ENCODE measurements around the gene HECTD4.
"Not testable (repeated sequence)": the region's sequence is repeated elsewhere in the genome, so short reads cannot be mapped to it uniquely, and the experiment has no call there.

The HECTD4 gene

GRCh38 chr12:112406519-112407488, 24.6 kb upstream of the HECTD4 start:
- Histone ChIP-seq H3K4me3 (ENCODE audit: low read length in 2 of 2) (no peak overlapping the region), H3K27ac (ENCODE audit: low read length) (no peak overlapping the region)

GRCh38 chr12:112401903-112402498, 19.8 kb upstream of the HECTD4 start:
- Histone ChIP-seq H3K27me3 (ENCODE audit: control insufficient read depth in 1 of 2, insufficient read depth in 2 of 2, low read length in 2 of 2) (no peaks in the 10 kb centered on the region), H3K4me3 (ENCODE audit: low read length in 2 of 2) (no peak overlapping the region), H3K9me3 (ENCODE audit: control insufficient read depth in 2 of 2, low read length in 2 of 2) (no peaks in the 10 kb centered on the region), H3K36me3 (ENCODE audit: control insufficient read depth in 2 of 2, insufficient read depth in 2 of 2, low read length in 2 of 2) (peaks cover 20 to 22% of the 10 kb centered on the region in 2 donors), H3K27ac (ENCODE audit: low read length) (no peak overlapping the region), H3K9ac (ENCODE audit: low read length in 2 of 2) (no peak overlapping the region), H3K4me1 (ENCODE audit: control insufficient read depth, insufficient read depth, low read length) (no peaks in the 10 kb centered on the region)

More at GRCh38 chr12:112406519-112407488, 24.6 kb upstream of the HECTD4 start:
- H3K9me3 ChIP-seq (ENCODE audit: control insufficient read depth in 2 of 2, low read length in 2 of 2): no peaks in the 10 kb centered on the region
- no peak overlapping the region for H3K9ac ChIP-seq (ENCODE audit: low read length in 2 of 2)
- H3K4me1 ChIP-seq (ENCODE audit: control insufficient read depth, insufficient read depth, low read length): peaks cover 8% of the 10 kb centered on the region
- no peaks in the 10 kb centered on the region for H3K27me3 ChIP-seq (ENCODE audit: control insufficient read depth in 1 of 2, insufficient read depth in 2 of 2, low read length in 2 of 2)
- peaks cover 31 to 33% of the 10 kb centered on the region in 2 donors for H3K36me3 ChIP-seq (ENCODE audit: control insufficient read depth in 2 of 2, insufficient read depth in 2 of 2, low read length in 2 of 2)

- peaks cover 13% of the 10 kb centered on the region in 2 donors for H3K36me3 ChIP-seq (ENCODE audit: control insufficient read depth in 2 of 2, insufficient read depth in 2 of 2, low read length in 2 of 2)
- H3K4me1 ChIP-seq (ENCODE audit: control insufficient read depth, insufficient read depth, low read length): no peaks in the 10 kb centered on the region
- H3K9ac ChIP-seq (ENCODE audit: low read length in 2 of 2): no peak overlapping the region
- no peaks in the 10 kb centered on the region for H3K9me3 ChIP-seq (ENCODE audit: control insufficient read depth in 2 of 2, low read length in 2 of 2)
- no peaks in the 10 kb centered on the region for H3K27me3 ChIP-seq (ENCODE audit: control insufficient read depth in 1 of 2, insufficient read depth in 2 of 2, low read length in 2 of 2)
- H3K4me3 ChIP-seq (ENCODE audit: low read length in 2 of 2): no peak overlapping the region
- H3K27ac ChIP-seq (ENCODE audit: low read length): no peak overlapping the region
Measured at GRCh38 chr12:112401054-112401453, 18.8 kb upstream of the HECTD4 start.

GRCh38 chr12:112393328-112393727, 11.1 kb upstream of the HECTD4 start:
- Histone ChIP-seq H3K27ac (ENCODE audit: low read length) (no peak overlapping the region), H3K27me3 (ENCODE audit: control insufficient read depth in 1 of 2, insufficient read depth in 2 of 2, low read length in 2 of 2) (no peaks in the 10 kb centered on the region)

GRCh38 chr12:112389922-112390654, 7.9 kb upstream of the HECTD4 start:
- H3K27me3 ChIP-seq (ENCODE audit: control insufficient read depth in 1 of 2, insufficient read depth in 2 of 2, low read length in 2 of 2); H3K36me3 ChIP-seq (ENCODE audit: control insufficient read depth in 2 of 2, insufficient read depth in 2 of 2, low read length in 2 of 2); H3K27ac ChIP-seq (ENCODE audit: low read length); H3K4me3 ChIP-seq (ENCODE audit: low read length in 2 of 2); H3K4me1 ChIP-seq (ENCODE audit: control insufficient read depth, insufficient read depth, low read length); H3K9ac ChIP-seq (ENCODE audit: low read length in 2 of 2); H3K9me3 ChIP-seq (ENCODE audit: control insufficient read depth in 2 of 2, low read length in 2 of 2): not testable (repeated sequence)

More at GRCh38 chr12:112393328-112393727, 11.1 kb upstream of the HECTD4 start:
- H3K4me1 ChIP-seq (ENCODE audit: control insufficient read depth, insufficient read depth, low read length): no peaks in the 10 kb centered on the region
- H3K4me3 ChIP-seq (ENCODE audit: low read length in 2 of 2): no peak overlapping the region
- no peak overlapping the region for H3K9ac ChIP-seq (ENCODE audit: low read length in 2 of 2)
- H3K9me3 ChIP-seq (ENCODE audit: control insufficient read depth in 2 of 2, low read length in 2 of 2): no peaks in the 10 kb centered on the region
- H3K36me3 ChIP-seq (ENCODE audit: control insufficient read depth in 2 of 2, insufficient read depth in 2 of 2, low read length in 2 of 2): no peaks in the 10 kb centered on the region

GRCh38 chr12:112389228-112389627, 7.0 kb upstream of the HECTD4 start:
- Histone ChIP-seq H3K27me3 (ENCODE audit: control insufficient read depth in 1 of 2, insufficient read depth in 2 of 2, low read length in 2 of 2) (peaks cover 0 to 2% of the 10 kb centered on the region in 2 donors), H3K4me1 (ENCODE audit: control insufficient read depth, insufficient read depth, low read length) (no peaks in the 10 kb centered on the region), H3K9ac (ENCODE audit: low read length in 2 of 2) (no peak overlapping the region), H3K27ac (ENCODE audit: low read length) (no peak overlapping the region), H3K4me3 (ENCODE audit: low read length in 2 of 2) (no peak overlapping the region), H3K9me3 (ENCODE audit: control insufficient read depth in 2 of 2, low read length in 2 of 2) (no peaks in the 10 kb centered on the region), H3K36me3 (ENCODE audit: control insufficient read depth in 2 of 2, insufficient read depth in 2 of 2, low read length in 2 of 2) (no peaks in the 10 kb centered on the region)

- H3K27me3 ChIP-seq (ENCODE audit: control insufficient read depth in 1 of 2, insufficient read depth in 2 of 2, low read length in 2 of 2): peaks cover 0 to 2% of the 10 kb centered on the region in 2 donors
- no peak overlapping the region for H3K4me3 ChIP-seq (ENCODE audit: low read length in 2 of 2)
- H3K27ac ChIP-seq (ENCODE audit: low read length): no peak overlapping the region
- no peaks in the 10 kb centered on the region for H3K9me3 ChIP-seq (ENCODE audit: control insufficient read depth in 2 of 2, low read length in 2 of 2)
- no peaks in the 10 kb centered on the region for H3K36me3 ChIP-seq (ENCODE audit: control insufficient read depth in 2 of 2, insufficient read depth in 2 of 2, low read length in 2 of 2)
- H3K4me1 ChIP-seq (ENCODE audit: control insufficient read depth, insufficient read depth, low read length): peaks cover 5% of the 10 kb centered on the region
- H3K9ac ChIP-seq (ENCODE audit: low read length in 2 of 2): peak overlapping the region in 1 of 2 donors; percentile 28
Measured at GRCh38 chr12:112386726-112387125, 4.5 kb upstream of the HECTD4 start.

GRCh38 chr12:112382866-112383265, 635 bp upstream of the HECTD4 start:
- peak overlapping the region in 1 of 2 donors; percentile 59 for H3K9ac ChIP-seq (ENCODE audit: low read length in 2 of 2)
- H3K27me3 ChIP-seq (ENCODE audit: control insufficient read depth in 1 of 2, insufficient read depth in 2 of 2, low read length in 2 of 2): no peaks in the 10 kb centered on the region
- peak overlapping the region; percentile 46 for H3K27ac ChIP-seq (ENCODE audit: low read length)
- peaks cover 16% of the 10 kb centered on the region for H3K4me1 ChIP-seq (ENCODE audit: control insufficient read depth, insufficient read depth, low read length)
- H3K4me3 ChIP-seq (ENCODE audit: low read length in 2 of 2): peak overlapping the region; percentile 61 to 89
- no peaks in the 10 kb centered on the region for H3K36me3 ChIP-seq (ENCODE audit: control insufficient read depth in 2 of 2, insufficient read depth in 2 of 2, low read length in 2 of 2)
- no peaks in the 10 kb centered on the region for H3K9me3 ChIP-seq (ENCODE audit: control insufficient read depth in 2 of 2, low read length in 2 of 2)

GRCh38 chr12:112381406-112381882, 787 bp downstream of the HECTD4 start:
- no peaks in the 10 kb centered on the region for H3K36me3 ChIP-seq (ENCODE audit: control insufficient read depth in 2 of 2, insufficient read depth in 2 of 2, low read length in 2 of 2)
- peak overlapping the region; percentile 72 to 89 for H3K4me3 ChIP-seq (ENCODE audit: low read length in 2 of 2)
- H3K27me3 ChIP-seq (ENCODE audit: control insufficient read depth in 1 of 2, insufficient read depth in 2 of 2, low read length in 2 of 2): no peaks in the 10 kb centered on the region
- H3K27ac ChIP-seq (ENCODE audit: low read length): peak overlapping the region; percentile 46
- H3K9ac ChIP-seq (ENCODE audit: low read length in 2 of 2): peak overlapping the region; percentile 66 to 77
- peaks cover 16% of the 10 kb centered on the region for H3K4me1 ChIP-seq (ENCODE audit: control insufficient read depth, insufficient read depth, low read length)
- no peaks in the 10 kb centered on the region for H3K9me3 ChIP-seq (ENCODE audit: control insufficient read depth in 2 of 2, low read length in 2 of 2)

- peak overlapping the region; percentile 66 to 77 for H3K9ac ChIP-seq (ENCODE audit: low read length in 2 of 2)
- H3K27ac ChIP-seq (ENCODE audit: low read length): no peak overlapping the region
- peaks cover 16% of the 10 kb centered on the region for H3K4me1 ChIP-seq (ENCODE audit: control insufficient read depth, insufficient read depth, low read length)
- no peaks in the 10 kb centered on the region for H3K9me3 ChIP-seq (ENCODE audit: control insufficient read depth in 2 of 2, low read length in 2 of 2)
- H3K27me3 ChIP-seq (ENCODE audit: control insufficient read depth in 1 of 2, insufficient read depth in 2 of 2, low read length in 2 of 2): no peaks in the 10 kb centered on the region
- peak overlapping the region; percentile 72 to 89 for H3K4me3 ChIP-seq (ENCODE audit: low read length in 2 of 2)
- H3K36me3 ChIP-seq (ENCODE audit: control insufficient read depth in 2 of 2, insufficient read depth in 2 of 2, low read length in 2 of 2): no peaks in the 10 kb centered on the region
Measured at GRCh38 chr12:112380663-112381405, 1.4 kb downstream of the HECTD4 start.
